HCEC 1CT (cell line): ENCODE data around the gene RBL2.
"Not testable (repeated sequence)": the region's sequence is repeated elsewhere in the genome, so short reads cannot be mapped to it uniquely, and the experiment has no call there.

ENCODE experiments used
- DNase-seq: peaks from one replicate; pipeline ENCODE4 v3.0.0-alpha.2; 2017

The RBL2 gene

GRCh38 chr16:53434377-53435065 is at the start of gene RBL2:
RBL2 (plus strand) TSS chr16:53434471; CDS start chr16:53434557, 86 bp downstream.
- DNase-seq = peak; percentile 81

- not testable (repeated sequence) for DNase-seq
Observed at GRCh38 chr16:53384610-53385009, 49.7 kb upstream of the RBL2 start.

- no peak for DNase-seq
Observed at GRCh38 chr16:53404959-53405358, 29.3 kb upstream of the RBL2 start.

GRCh38 chr16:53412549-53412948 is 21.7 kb upstream of the RBL2 start:
- DNase-seq = no peak

GRCh38 chr16:53413864-53414263 is 20.4 kb upstream of the RBL2 start:
- DNase-seq = no peak

- no peak for DNase-seq
Observed at GRCh38 chr16:53414381-53414780, 19.9 kb upstream of the RBL2 start.

- no peak for DNase-seq
Observed at GRCh38 chr16:53415504-53415903, 18.8 kb upstream of the RBL2 start.

- DNase-seq = peak; percentile 35
Observed at GRCh38 chr16:53417011-53417410, 17.3 kb upstream of the RBL2 start.

- DNase-seq = no peak
Observed at GRCh38 chr16:53417976-53418375, 16.3 kb upstream of the RBL2 start.

- DNase-seq = not testable (repeated sequence)
Observed at GRCh38 chr16:53419383-53419709, 14.9 kb upstream of the RBL2 start.

- no peak for DNase-seq
Observed at GRCh38 chr16:53421248-53421647, 13.0 kb upstream of the RBL2 start.

- not testable (repeated sequence) for DNase-seq
Observed at GRCh38 chr16:53423968-53424367, 10.3 kb upstream of the RBL2 start.

GRCh38 chr16:53428681-53429080 is 5.6 kb upstream of the RBL2 start:
- no peak for DNase-seq

- DNase-seq = no peak
Observed at GRCh38 chr16:53429221-53429943, 4.9 kb upstream of the RBL2 start.

GRCh38 chr16:53430363-53430762 is 3.9 kb upstream of the RBL2 start:
- DNase-seq = no peak

- DNase-seq = no peak
Observed at GRCh38 chr16:53433509-53433908, 762 bp upstream of the RBL2 start.

- DNase-seq = no peak
Observed at GRCh38 chr16:53433930-53434376, 318 bp upstream of the RBL2 start.

GRCh38 chr16:53435066-53435688 is 906 bp downstream of the RBL2 start:
- peak; percentile 87 for DNase-seq

- DNase-seq = no peak
Observed at GRCh38 chr16:53440125-53440524, 5.9 kb downstream of the RBL2 start.

- no peak for DNase-seq
Observed at GRCh38 chr16:53445534-53445933, 11.3 kb downstream of the RBL2 start.

GRCh38 chr16:53446090-53446489 is 11.8 kb downstream of the RBL2 start:
- DNase-seq = no peak

- no peak for DNase-seq
Observed at GRCh38 chr16:53449816-53450517, 15.7 kb downstream of the RBL2 start.

GRCh38 chr16:53453928-53454327 is 19.7 kb downstream of the RBL2 start:
- DNase-seq = no peak
